ENCODE data around the gene NQO2. TPM values are rescaled to one million over a fixed set of nuclear protein-coding genes. Genes with fewer than 3 reads are reported as not detected.

The NQO2 gene
- polyA plus RNA-seq (2012; ENCODE audit: insufficient read length, low read depth): 47.0 TPM

GRCh38 chr6:2999618-3000557 lies at the start of gene NQO2:
Gene NQO2 (plus strand): TSS chr6:2999894. CDS start chr6:3006553, 6,659 bp downstream.
- TF ChIP-seq POLR2AphosphoS5 (IDR thresholded peaks at IDR 0.05; ENCODE audit: low read depth, low read length) (peak; percentile 84), REST (IDR thresholded peaks at IDR 0.05; ENCODE audit: insufficient read depth in 1 of 2, low read depth in 2 of 2, low read length in 2 of 2) (no peak)

- TF ChIP-seq SIN3A (IDR thresholded peaks at IDR 0.05; ENCODE audit: borderline replicate concordance, insufficient read depth, low read length): no peak
- no peak for TF ChIP-seq FOXP2 (optimal IDR thresholded peaks at IDR 0.05; ENCODE audit: borderline replicate concordance, extremely low read depth, extremely low read length, insufficient read depth)
- TF ChIP-seq REST (IDR thresholded peaks at IDR 0.05; ENCODE audit: insufficient read depth in 1 of 2, low read depth in 2 of 2, low read length in 2 of 2): no peak
- TF ChIP-seq TAF1 (IDR thresholded peaks at IDR 0.05; ENCODE audit: borderline replicate concordance, insufficient read depth, low read length): no peak
- no peak for TF ChIP-seq POLR2AphosphoS5 (IDR thresholded peaks at IDR 0.05; ENCODE audit: low read depth, low read length)
These were observed 49.0 kb upstream of the NQO2 start for GRCh38 chr6:2950713-2951112.

- TF ChIP-seq REST (IDR thresholded peaks at IDR 0.05; ENCODE audit: insufficient read depth in 1 of 2, low read depth in 2 of 2, low read length in 2 of 2) (no peak), TAF1 (IDR thresholded peaks at IDR 0.05; ENCODE audit: borderline replicate concordance, insufficient read depth, low read length) (no peak), POLR2AphosphoS5 (IDR thresholded peaks at IDR 0.05; ENCODE audit: low read depth, low read length) (no peak), FOXP2 (optimal IDR thresholded peaks at IDR 0.05; ENCODE audit: borderline replicate concordance, extremely low read depth, extremely low read length, insufficient read depth) (no peak), SIN3A (IDR thresholded peaks at IDR 0.05; ENCODE audit: borderline replicate concordance, insufficient read depth, low read length) (no peak)
These were observed 48.0 kb upstream of the NQO2 start for GRCh38 chr6:2951728-2952127.

GRCh38 chr6:2952557-2953095 lies 47.1 kb upstream of the NQO2 start:
- TF ChIP-seq SIN3A (IDR thresholded peaks at IDR 0.05; ENCODE audit: borderline replicate concordance, insufficient read depth, low read length): 0 out of 2 replicates have a peak, but pooled peaks have one; percentile 18
- no peak for TF ChIP-seq POLR2AphosphoS5 (IDR thresholded peaks at IDR 0.05; ENCODE audit: low read depth, low read length)
- TF ChIP-seq FOXP2 (optimal IDR thresholded peaks at IDR 0.05; ENCODE audit: borderline replicate concordance, extremely low read depth, extremely low read length, insufficient read depth): peak; percentile 48

- TF ChIP-seq POLR2AphosphoS5 (IDR thresholded peaks at IDR 0.05; ENCODE audit: low read depth, low read length) (no peak), SIN3A (IDR thresholded peaks at IDR 0.05; ENCODE audit: borderline replicate concordance, insufficient read depth, low read length) (no peak), TAF1 (IDR thresholded peaks at IDR 0.05; ENCODE audit: borderline replicate concordance, insufficient read depth, low read length) (no peak), REST (IDR thresholded peaks at IDR 0.05; ENCODE audit: insufficient read depth in 1 of 2, low read depth in 2 of 2, low read length in 2 of 2) (no peak), FOXP2 (optimal IDR thresholded peaks at IDR 0.05; ENCODE audit: borderline replicate concordance, extremely low read depth, extremely low read length, insufficient read depth) (no peak)
These were observed 46.6 kb upstream of the NQO2 start for GRCh38 chr6:2953098-2953497.

All from PFSK-1 (cell line).